HG02840 (cell line): ENCODE results near the gene RMI2.

Experiments used
- ATAC-seq: cut with Tn5 transposase; IDR thresholded peaks from one replicate; pipeline ENCODE4 v1.9.1; 2021; ENCODE audit warnings: mild to moderate bottlenecking, moderate library complexity, moderate number of reproducible peaks; ENCODE audit not compliant: unreplicated experiment, low FRiP score

Gene RMI2

GRCh38 chr16:11327277-11328171 lies 17.7 kb upstream of the RMI2 start:
- peak; percentile 51 for ATAC-seq

DNA sequence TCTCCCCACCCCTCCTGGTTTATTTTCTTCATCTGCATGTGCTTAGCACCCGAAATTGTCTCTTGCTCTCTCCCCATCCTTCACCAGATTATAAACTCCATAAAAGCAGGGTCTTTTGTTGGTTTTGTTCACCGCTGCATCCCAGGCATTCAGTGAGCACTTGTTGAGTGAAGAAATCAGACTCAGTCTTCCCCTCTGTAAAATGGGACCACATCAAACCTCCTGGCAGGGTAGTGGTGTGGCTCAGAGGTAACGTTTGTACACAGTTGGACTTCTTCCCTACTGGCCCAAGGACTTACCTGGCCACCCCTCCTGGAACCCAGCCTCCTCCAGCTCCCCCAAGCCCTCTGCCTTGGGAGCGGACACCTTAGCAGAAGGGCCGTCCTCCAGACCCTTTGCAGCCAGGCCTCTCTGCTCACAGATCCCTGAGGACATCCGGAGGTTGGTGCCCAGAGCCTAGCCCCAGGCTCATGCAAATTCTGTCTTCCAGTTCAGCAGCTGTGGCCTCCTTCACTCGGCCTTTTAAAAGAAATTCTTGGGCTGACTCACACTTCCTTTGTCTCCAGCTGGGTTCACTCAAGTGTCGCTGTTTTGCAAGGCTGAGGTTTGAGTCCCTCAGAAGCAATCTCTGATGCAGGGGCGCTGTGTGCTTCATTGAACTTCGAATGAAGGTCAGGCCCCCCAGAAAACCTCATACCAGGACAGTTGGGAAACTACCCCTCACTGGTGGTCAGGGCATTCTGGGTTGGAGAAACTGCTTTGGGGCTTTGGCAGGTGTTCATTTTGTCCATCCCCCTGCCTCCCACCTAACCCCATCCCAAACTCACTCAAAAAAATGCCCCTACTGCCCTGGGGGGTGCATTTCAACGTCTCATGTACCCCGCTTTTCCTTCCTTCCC lies 16.8 kb upstream of the RMI2 start:
- peak; percentile 61 for ATAC-seq

DNA sequence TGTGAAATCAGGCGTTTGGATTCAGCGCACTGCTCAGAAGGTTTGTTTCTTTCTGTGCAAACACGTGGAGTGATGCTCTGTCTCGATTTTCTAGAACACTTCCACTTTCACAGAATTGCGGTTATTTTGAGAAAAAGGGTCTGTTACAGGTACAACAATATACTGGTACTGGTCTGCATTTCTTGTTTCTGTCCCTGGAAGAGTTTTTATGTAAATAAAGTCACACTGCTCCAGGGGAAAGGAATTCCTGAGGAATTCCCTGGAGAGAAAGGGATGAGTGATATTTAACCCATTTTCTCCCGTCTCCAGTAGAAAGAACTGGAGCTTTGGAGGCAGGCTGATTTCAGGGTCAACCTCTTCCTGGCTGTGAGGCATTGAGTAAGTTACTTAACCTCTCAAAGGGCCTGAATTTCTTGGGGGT lies 16.2 kb upstream of the RMI2 start:
- no peak for ATAC-seq

DNA sequence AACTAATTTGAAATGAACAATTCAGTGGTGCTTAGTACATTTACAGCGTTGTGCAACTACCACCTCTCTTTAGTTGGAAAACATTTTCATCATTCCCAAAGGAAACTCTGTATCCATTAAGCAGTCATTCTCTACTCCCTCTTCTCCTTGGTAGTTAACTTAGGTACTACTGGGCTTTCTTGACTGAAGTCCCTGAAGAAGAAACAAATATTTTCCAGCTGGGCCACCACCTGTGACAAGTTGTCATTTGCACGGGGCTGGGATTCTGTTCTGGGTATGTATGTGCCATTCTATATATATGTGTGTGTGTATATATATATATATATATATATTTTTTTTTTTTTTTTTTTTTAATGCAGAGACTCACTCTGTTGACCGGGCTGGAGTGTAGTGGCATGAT lies 15.4 kb upstream of the RMI2 start:
- ATAC-seq = no peak

DNA sequence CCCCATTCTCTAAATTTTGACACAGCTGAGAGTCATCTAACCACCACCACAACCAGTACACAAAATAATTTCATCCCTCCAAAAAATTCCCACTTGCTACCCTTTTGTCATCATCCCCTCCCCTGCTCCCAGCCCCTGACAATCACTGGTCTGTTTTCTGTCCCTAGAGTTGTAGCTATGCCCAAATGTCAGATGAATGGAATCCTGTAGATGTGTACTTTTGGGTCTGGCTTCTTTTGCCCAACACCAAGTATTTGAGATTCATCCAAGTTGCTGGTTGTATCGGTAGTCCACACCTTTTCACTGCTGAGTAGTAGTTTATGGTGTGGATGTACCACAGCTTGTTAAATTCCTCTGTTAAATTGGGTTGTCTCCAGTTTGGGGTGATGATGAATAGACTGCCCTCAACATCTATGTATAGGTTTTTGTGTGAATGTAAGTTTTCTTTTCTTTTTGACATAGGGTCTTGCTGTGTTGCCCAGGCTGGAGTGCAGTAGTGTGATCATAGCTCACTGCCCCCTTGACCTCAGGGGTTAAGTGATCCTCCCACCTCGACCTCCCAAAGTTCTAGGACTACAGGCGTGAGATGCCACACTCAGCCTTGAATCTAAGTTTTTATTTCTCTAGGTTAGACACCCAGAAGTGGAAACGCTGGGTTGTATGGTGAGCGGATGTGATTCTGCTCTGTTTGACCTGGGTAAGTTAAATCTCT lies 14.6 kb upstream of the RMI2 start:
- ATAC-seq = no peak

DNA sequence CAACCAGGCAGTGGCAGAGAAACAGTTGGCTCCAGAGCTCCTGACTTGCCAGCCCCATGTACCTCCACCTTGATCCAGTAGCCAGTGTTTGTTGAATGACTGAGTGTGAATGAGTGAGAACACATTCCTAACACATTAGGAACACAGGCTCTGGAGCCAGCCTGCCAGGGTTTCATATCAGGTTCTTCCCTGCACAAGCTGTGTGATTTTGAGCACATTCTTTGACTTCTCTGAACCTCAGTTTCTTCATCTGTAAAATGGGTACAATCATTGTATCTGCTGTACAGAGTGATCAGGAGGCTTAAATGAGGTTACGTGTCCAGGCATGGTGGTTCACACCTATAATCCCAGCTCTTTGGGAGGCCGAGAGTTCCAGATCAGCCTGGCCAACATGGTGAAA lies 13.3 kb upstream of the RMI2 start:
- ATAC-seq = no peak

GRCh38 chr16:11333010-11333409 lies 12.2 kb upstream of the RMI2 start:
- ATAC-seq = no peak

GRCh38 chr16:11333702-11334101 lies 11.6 kb upstream of the RMI2 start:
- ATAC-seq = no peak

GRCh38 chr16:11334831-11335404 lies 10.3 kb upstream of the RMI2 start:
- ATAC-seq = no peak

DNA sequence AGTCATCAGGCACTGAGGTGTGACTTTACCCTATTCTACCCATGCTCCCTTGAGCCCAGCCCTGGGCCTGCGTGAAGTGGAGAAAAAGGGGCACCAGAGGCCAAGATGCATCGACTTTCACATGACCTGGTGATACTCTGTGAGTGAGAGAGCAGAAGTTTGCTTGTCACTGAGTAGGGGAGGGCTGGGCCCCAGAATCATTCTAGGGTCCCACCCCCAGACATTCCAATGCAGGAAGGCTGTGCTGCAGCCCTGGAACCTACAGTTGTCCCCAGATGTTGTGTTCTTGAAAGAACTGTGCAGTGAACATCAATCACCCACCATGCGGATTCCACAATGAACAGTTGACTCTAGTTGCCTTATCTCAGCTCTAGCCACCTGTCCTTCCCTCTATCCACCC lies 6.2 kb upstream of the RMI2 start:
- no peak for ATAC-seq

DNA sequence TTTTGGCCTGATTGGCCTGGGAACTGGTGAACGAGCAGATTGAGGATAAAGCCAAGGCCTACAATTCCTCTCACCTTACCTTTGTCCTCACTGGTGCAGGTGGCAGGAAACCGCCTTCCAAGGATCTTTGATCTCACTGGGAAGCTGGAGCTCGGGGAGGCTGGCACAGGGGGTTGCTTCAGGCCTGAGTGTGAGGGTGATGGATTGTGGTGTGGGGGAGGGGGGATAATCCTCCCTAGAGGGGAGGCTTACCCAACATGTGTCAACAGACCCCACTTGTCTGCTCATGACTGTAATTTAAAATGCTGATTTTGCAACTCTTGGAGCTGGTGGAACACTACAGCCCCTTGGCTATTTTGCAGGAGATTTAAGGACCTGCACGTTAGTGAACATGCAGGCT lies 4.5 kb upstream of the RMI2 start:
- ATAC-seq = no peak

GRCh38 chr16:11341371-11341770 lies 3.9 kb upstream of the RMI2 start:
- ATAC-seq = no peak

DNA sequence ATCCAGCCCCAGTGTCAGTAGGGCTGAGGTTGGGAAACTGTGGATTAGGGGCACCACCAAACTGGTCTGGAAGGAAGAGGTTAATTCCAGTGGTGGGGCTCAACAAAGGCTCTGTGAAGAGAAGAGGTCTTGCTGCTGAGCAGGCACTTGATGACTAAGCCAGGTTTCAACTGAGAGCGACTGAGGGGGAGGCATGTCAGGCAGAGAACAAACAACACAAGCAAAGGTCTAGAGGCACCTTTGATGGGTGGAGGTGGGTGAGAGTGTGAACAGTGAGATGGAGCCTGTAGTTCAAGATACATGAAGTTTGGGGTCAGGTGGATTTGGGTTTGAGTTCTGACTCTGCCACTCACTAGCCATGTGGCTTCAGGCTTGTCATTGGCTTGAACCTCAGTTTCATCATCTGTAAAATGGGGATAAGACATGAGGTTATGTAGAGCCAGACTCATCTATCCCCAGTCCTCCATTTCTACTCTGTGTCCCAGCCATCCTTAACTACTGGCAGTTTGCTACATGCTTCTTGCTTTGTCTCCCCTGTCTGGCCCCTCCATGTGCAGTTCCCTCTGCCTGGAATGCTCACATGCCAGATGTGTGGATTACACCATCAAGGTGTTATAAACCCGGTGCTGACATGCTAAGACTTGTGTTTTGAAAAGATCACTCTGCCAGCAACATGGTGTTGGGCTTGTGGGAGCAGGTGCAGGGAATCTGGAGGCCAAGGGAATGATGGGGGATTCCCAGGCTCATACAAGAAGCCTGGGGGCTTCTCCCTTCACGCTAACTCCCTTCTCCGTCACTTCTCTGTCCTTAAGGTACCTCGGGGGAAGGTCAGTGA lies 3.0 kb upstream of the RMI2 start:
- ATAC-seq = no peak

GRCh38 chr16:11346700-11347319 lies 1.6 kb downstream of the RMI2 start:
- no peak for ATAC-seq

DNA sequence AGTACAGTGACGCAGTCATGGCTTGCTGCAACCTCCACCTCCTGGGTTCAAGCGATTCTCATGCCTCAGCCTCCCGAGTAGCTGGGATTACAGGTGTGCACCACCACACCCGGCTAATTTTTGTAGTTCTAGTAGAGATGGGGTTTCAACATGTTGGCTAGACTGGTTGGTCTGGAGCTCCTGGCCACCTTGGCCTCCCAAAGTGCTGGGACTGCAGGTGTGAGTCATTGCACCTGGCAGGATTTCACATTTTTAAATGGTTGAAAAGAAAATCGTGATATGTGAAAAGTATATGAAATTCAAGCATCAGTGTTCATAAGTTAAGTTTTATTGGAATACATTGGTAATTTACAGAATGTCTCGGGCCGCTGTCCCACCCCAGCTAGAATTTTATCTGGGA lies 2.6 kb downstream of the RMI2 start:
- no peak for ATAC-seq

DNA sequence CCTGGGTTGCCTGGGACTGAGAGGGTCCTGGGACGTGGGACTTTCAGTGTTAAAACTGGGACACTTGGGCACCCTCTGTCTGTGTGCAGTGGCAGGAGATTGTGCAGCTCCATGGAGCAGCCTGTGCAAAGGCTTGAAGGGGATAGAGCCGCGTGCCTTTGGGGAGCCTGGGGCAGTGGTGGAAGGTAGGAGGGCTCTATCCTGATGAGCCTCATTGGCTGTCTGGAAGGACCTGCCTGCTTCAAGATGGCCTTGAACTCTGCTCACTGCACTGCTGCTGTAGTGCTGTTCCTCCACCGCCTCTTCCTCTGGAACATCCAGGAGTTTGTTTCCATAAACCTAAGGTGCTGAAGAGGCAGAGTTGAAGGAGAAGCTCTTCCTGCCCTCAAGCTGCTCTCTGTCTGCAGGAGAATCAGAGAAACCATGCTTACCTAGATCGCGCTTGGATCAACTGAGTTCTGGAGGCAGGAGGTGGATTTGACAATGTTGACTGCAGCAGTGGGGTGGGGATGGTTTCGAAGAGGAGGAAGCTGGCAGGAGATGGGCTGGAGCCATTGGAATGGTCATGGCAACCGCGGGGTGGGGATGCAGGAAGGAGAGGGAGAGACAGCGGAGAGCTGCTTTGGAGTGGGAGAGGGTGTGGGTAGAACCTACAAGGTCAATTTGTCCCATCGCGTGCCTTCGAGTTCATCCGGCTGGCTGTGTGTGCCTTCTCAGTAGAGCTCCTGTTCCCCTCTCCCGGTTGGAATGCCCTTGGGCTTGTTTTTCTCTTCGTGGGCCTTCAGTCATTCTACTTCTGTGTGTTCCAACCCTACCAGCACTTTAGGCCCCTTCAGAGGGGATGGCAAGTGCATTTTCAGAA lies 3.7 kb downstream of the RMI2 start:
- no peak for ATAC-seq

DNA sequence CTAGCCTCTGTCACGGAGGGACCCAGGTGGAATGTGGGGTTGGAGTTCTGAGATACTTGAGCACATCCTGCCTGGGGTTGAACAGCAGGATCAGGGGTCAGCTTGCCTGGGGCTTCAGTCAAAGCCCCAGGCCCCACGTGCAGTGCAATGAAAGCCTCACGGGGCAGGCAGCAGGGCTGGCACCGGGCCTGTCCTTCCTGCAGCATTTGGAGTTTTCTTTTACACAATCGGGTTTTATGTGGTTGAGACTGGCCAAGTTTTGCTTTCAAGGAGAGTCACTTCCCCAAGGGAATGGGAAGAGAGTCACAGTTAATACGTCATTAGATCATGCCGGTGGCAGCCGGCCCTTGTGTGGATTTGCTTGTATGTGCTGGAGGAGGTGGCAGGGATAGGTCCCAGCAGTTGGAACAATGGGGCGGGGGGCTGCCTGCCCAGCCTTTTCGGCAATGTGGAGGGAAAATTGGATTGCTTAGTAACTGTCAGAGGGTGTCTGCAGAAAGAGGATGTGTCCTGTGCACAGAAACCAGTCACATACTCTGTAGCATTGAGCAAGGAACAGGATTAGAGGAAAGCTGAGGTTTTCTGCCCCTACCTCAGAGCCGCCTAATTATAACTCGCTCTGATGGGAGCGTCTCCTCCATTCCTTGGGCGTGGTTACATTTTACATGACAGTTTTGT lies 4.5 kb downstream of the RMI2 start:
- ATAC-seq = no peak

GRCh38 chr16:11350519-11350918 lies 5.3 kb downstream of the RMI2 start:
- no peak for ATAC-seq
